HepG2 (cell line): ENCODE results near the gene PIGL. TPM values are rescaled to one million over a fixed set of nuclear protein-coding genes. Genes with fewer than 3 reads are reported as not detected.

Experiments used
- ARNT2 ChIP-seq: sonication (generic); formaldehyde crosslinking; IDR thresholded peaks from 2 replicates; pipeline ENCODE4 v1.8.0; 2022; ENCODE audit warnings: mild to moderate bottlenecking, low read depth, missing genetic modification reagents, moderate library complexity
- BCL6 ChIP-seq: IDR thresholded peaks from 2 replicates; pipeline ENCODE4 v1.6.1; 2016; ENCODE audit warnings: missing genetic modification reagents, missing compliant biosample characterization
- ETV5 ChIP-seq: IDR thresholded peaks from 2 replicates; pipeline ENCODE4 v1.6.1; 2018; ENCODE audit warnings: missing biosample characterization, missing genetic modification reagents, inconsistent platforms, borderline replicate concordance
- HCFC1 ChIP-seq: fragments of 150-350 bp; IDR thresholded peaks from 2 replicates; pipeline ENCODE4 v1.6.1; 2014; ENCODE audit warnings: low read depth, low read length
- HNF4A ChIP-seq: sonication (generic); formaldehyde crosslinking; IDR thresholded peaks from 2 replicates; pipeline ENCODE4 v1.4.0; 2020; ENCODE audit warnings: missing genetic modification reagents
- KDM5B ChIP-seq: sonication (generic); formaldehyde crosslinking; IDR thresholded peaks from 2 replicates; pipeline ENCODE4 v1.4.0; 2020; ENCODE audit warnings: missing genetic modification reagents, mild to moderate bottlenecking, borderline replicate concordance
- MAX ChIP-seq: IDR thresholded peaks from 2 replicates; pipeline ENCODE4 v1.6.1; 2012; ENCODE audit warnings: inconsistent platforms
- MIER3 ChIP-seq: IDR thresholded peaks from 2 replicates; pipeline ENCODE4 v1.6.1; 2016; ENCODE audit warnings: missing compliant biosample characterization, borderline replicate concordance
- NR2F2 ChIP-seq: IDR thresholded peaks from 2 replicates; pipeline ENCODE4 v1.6.1; 2012; ENCODE audit warnings: low read depth, inconsistent platforms, borderline replicate concordance
- POLR2G ChIP-seq: fragments of 200-400 bp; formaldehyde crosslinking; IDR thresholded peaks from 2 replicates; pipeline ENCODE4 v1.6.1; 2018; ENCODE audit warnings: mild to moderate bottlenecking, low read depth, low read length, moderate library complexity
- PTBP1 ChIP-seq: fragments of 200-400 bp; formaldehyde crosslinking; IDR thresholded peaks from 2 replicates; pipeline ENCODE4 v1.6.1; 2018; ENCODE audit warnings: low read length, low read depth; ENCODE audit not compliant: poor library complexity, severe bottlenecking
- RBM22 ChIP-seq: fragments of 200-400 bp; formaldehyde crosslinking; optimal IDR thresholded peaks from 2 replicates; pipeline ENCODE3; 2017; ENCODE audit warnings: mild to moderate bottlenecking, low read length, moderate library complexity
- SRY ChIP-seq: sonication (generic); formaldehyde crosslinking; IDR thresholded peaks from 2 replicates; pipeline ENCODE4 v1.8.0; 2022; ENCODE audit warnings: mild to moderate bottlenecking, missing genetic modification reagents
- TEAD3 ChIP-seq: optimal IDR thresholded peaks from 2 replicates; pipeline ENCODE3; 2016; ENCODE audit warnings: borderline replicate concordance
- YEATS4 ChIP-seq: sonication (generic); formaldehyde crosslinking; IDR thresholded peaks from 2 replicates; pipeline ENCODE4 v1.4.0; 2020; ENCODE audit warnings: missing genetic modification reagents, borderline replicate concordance
- ZBTB21 ChIP-seq: sonication (generic); formaldehyde crosslinking; IDR thresholded peaks from 2 replicates; pipeline ENCODE4 v1.4.0; 2020; ENCODE audit warnings: missing genetic modification reagents
- ZNF232 ChIP-seq: sonication (generic); formaldehyde crosslinking; IDR thresholded peaks from 2 replicates; pipeline ENCODE4 v1.4.0; 2020; ENCODE audit warnings: missing genetic modification reagents, borderline replicate concordance
- ZNF451 ChIP-seq: sonication (generic); formaldehyde crosslinking; IDR thresholded peaks from 2 replicates; pipeline ENCODE4 v1.5.0; 2020; ENCODE audit warnings: mild to moderate bottlenecking, missing genetic modification reagents
- ZNF556 ChIP-seq: sonication (generic); formaldehyde crosslinking; IDR thresholded peaks from 2 replicates; pipeline ENCODE4 v1.4.0; 2020; ENCODE audit warnings: mild to moderate bottlenecking, missing genetic modification reagents, borderline replicate concordance
- ZNF660 ChIP-seq: sonication (generic); formaldehyde crosslinking; IDR thresholded peaks from 2 replicates; pipeline ENCODE4 v1.5.1; 2020; ENCODE audit warnings: mild to moderate bottlenecking, low read depth, missing genetic modification reagents, borderline replicate concordance
- ZNF746 ChIP-seq: sonication (generic); formaldehyde crosslinking; IDR thresholded peaks from 2 replicates; pipeline ENCODE4 v1.8.0; 2022; ENCODE audit warnings: mild to moderate bottlenecking, missing genetic modification reagents
- ZNF775 ChIP-seq: sonication (generic); formaldehyde crosslinking; IDR thresholded peaks from 2 replicates; pipeline ENCODE4 v1.4.0; 2020; ENCODE audit warnings: missing genetic modification reagents, mild to moderate bottlenecking, moderate library complexity, borderline replicate concordance
- ZNF841 ChIP-seq: sonication (generic); formaldehyde crosslinking; IDR thresholded peaks from 2 replicates; pipeline ENCODE4 v1.8.1; 2023; ENCODE audit warnings: missing genetic modification reagents, borderline replicate concordance
- polyA plus RNA-seq, 8 experiments: library from polyadenylated mRNA; depleted of rRNA in 3 of 8; stranded (reverse) in 7 of 8; unstranded in 1 of 8; fragments of >200 nt; fragmentation: Illumina TruSeq in 4 of 8; extraction: Trizol in 4 of 8; gene quantifications; 2 replicates each; pipeline versions ENCODE4 v1.2.1 to v1.2.3, GENCODE V29; 2011 to 2016; ENCODE audit warnings: low read depth in 4 of 8, missing spikeins in 1 of 8, mixed read lengths in 1 of 8; ENCODE audit not compliant: insufficient read depth in 1 of 8
- total RNA-seq, 5 experiments: library from RNA; depleted of rRNA; stranded (reverse); fragments of >200 nt; fragmentation: Illumina TruSeq; extraction: Trizol; gene quantifications; 2 replicates each; pipeline ENCODE4 v1.2.3, GENCODE V29; 2016; ENCODE audit warnings: low read depth in 1 of 5
- TF ChIP-seq, protein P1 (sequence below): sonication (generic); formaldehyde crosslinking; conservative IDR thresholded peaks from 2 replicates; pipeline ENCODE4 v1.4.0; 2020; ENCODE audit warnings: mild to moderate bottlenecking, missing genetic modification reagents, moderate library complexity
- TF ChIP-seq, protein P2 (sequence below): sonication (generic); formaldehyde crosslinking; IDR thresholded peaks from 2 replicates; pipeline ENCODE4 v1.5.0; 2020; ENCODE audit warnings: missing genetic modification reagents

PIGL gene
- total and polyA plus RNA-seq, 2 of the 13 experiments (the other 11 are each of a cell fraction or from before 2014, with no cell fraction given) = 28.5 to 63.8 TPM

GRCh38 chr17:16215273-16215964 is 1.6 kb upstream of the PIGL start, which contains the start of gene NCOR1 (continued):
- TF ChIP-seq BCL6 (CRISPR knock-in tag) (peak; percentile 46), ZNF775 (CRISPR knock-in tag) (no peak), ZNF232 (CRISPR knock-in tag) (no peak), ZNF660 (CRISPR knock-in tag) (no peak), HCFC1 (no peak; the same call in 1 of the 2 replicates), ZNF841 (CRISPR knock-in tag) (no peak), SRY (CRISPR knock-in tag) (peak; percentile 43), NR2F2 (no peak; the same call in 1 of the 2 replicates), ZNF451 (0 out of 2 replicates have a peak, but pooled peaks have one; percentile 54), ZBTB21 (CRISPR knock-in tag) (0 out of 2 replicates have a peak, but pooled peaks have one; percentile 25), MIER3 (CRISPR knock-in tag) (peak; percentile 51; the same call in 1 of the 2 replicates), ZNF556 (CRISPR knock-in tag) (peak; percentile 94; the same call in 1 of the 2 replicates), HNF4A (peak; percentile 11; the same call in 1 of the 2 replicates), YEATS4 (peak; percentile 91), ARNT2 (CRISPR knock-in tag) (peak; percentile 81), PTBP1 (no peak), KDM5B (0 out of 2 replicates have a peak, but pooled peaks have one; percentile 45), ETV5 (CRISPR knock-in tag) (peak; percentile 92), TEAD3 (CRISPR knock-in tag) (no peak), MAX (peak; percentile 68), ZNF746 (no peak; the same call in 1 of the 2 replicates), RBM22 (no peak), POLR2G (peak; percentile 96)
- TF ChIP-seq, protein P1, sequence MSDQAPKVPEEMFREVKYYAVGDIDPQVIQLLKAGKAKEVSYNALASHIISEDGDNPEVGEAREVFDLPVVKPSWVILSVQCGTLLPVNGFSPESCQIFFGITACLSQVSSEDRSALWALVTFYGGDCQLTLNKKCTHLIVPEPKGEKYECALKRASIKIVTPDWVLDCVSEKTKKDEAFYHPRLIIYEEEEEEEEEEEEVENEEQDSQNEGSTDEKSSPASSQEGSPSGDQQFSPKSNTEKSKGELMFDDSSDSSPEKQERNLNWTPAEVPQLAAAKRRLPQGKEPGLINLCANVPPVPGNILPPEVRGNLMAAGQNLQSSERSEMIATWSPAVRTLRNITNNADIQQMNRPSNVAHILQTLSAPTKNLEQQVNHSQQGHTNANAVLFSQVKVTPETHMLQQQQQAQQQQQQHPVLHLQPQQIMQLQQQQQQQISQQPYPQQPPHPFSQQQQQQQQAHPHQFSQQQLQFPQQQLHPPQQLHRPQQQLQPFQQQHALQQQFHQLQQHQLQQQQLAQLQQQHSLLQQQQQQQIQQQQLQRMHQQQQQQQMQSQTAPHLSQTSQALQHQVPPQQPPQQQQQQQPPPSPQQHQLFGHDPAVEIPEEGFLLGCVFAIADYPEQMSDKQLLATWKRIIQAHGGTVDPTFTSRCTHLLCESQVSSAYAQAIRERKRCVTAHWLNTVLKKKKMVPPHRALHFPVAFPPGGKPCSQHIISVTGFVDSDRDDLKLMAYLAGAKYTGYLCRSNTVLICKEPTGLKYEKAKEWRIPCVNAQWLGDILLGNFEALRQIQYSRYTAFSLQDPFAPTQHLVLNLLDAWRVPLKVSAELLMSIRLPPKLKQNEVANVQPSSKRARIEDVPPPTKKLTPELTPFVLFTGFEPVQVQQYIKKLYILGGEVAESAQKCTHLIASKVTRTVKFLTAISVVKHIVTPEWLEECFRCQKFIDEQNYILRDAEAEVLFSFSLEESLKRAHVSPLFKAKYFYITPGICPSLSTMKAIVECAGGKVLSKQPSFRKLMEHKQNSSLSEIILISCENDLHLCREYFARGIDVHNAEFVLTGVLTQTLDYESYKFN (CRISPR knock-in tag) = peak; percentile 55; the same call in 1 of the 2 replicates
- TF ChIP-seq, protein P2, sequence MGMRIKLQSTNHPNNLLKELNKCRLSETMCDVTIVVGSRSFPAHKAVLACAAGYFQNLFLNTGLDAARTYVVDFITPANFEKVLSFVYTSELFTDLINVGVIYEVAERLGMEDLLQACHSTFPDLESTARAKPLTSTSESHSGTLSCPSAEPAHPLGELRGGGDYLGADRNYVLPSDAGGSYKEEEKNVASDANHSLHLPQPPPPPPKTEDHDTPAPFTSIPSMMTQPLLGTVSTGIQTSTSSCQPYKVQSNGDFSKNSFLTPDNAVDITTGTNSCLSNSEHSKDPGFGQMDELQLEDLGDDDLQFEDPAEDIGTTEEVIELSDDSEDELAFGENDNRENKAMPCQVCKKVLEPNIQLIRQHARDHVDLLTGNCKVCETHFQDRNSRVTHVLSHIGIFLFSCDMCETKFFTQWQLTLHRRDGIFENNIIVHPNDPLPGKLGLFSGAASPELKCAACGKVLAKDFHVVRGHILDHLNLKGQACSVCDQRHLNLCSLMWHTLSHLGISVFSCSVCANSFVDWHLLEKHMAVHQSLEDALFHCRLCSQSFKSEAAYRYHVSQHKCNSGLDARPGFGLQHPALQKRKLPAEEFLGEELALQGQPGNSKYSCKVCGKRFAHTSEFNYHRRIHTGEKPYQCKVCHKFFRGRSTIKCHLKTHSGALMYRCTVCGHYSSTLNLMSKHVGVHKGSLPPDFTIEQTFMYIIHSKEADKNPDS (CRISPR knock-in tag) = 0 out of 2 replicates have a peak, but pooled peaks have one; percentile 61
